ENCODE measurements around the gene GJA1. TPM values are rescaled to one million over a fixed set of nuclear protein-coding genes. Genes with fewer than 3 reads are reported as not detected.
"Not testable (repeated sequence)": the region's sequence is repeated elsewhere in the genome, so short reads cannot be mapped to it uniquely, and the experiment has no call there.

Gene GJA1
- total RNA-seq, 1 donor from 2014 or later, result 299 TPM

GRCh38 chr6:121426686-121427085 lies 8.8 kb upstream of the GJA1 start:
- Histone ChIP-seq H3K36me3 (ENCODE audit: control insufficient read depth, insufficient read depth, low read length) (no peaks in the 10 kb centered on the region), H3K27me3 (ENCODE audit: control insufficient read depth, insufficient read depth, low read length) (no peaks in the 10 kb centered on the region), H3K4me3 (ENCODE audit: low read depth, low read length) (no peak overlapping the region)
- TF ChIP-seq CTCF (IDR thresholded peaks at IDR 0.05; ENCODE audit: insufficient read depth, low read length, poor library complexity, severe bottlenecking), result no peak
- no peak for DNase-seq (ENCODE audit: low read depth)

- Histone ChIP-seq H3K36me3 (ENCODE audit: control insufficient read depth, insufficient read depth, low read length) (no peaks in the 10 kb centered on the region), H3K27me3 (ENCODE audit: control insufficient read depth, insufficient read depth, low read length) (no peaks in the 10 kb centered on the region), H3K4me3 (ENCODE audit: low read depth, low read length) (no peak overlapping the region)
- DNase-seq (ENCODE audit: low read depth), result no peak
- TF ChIP-seq CTCF (IDR thresholded peaks at IDR 0.05; ENCODE audit: insufficient read depth, low read length, poor library complexity, severe bottlenecking), result no peak
Measured at GRCh38 chr6:121428872-121429756, 6.3 kb upstream of the GJA1 start.

- DNase-seq (ENCODE audit: low read depth), result no peak
- H3K4me3 ChIP-seq (ENCODE audit: low read depth, low read length), result no peak overlapping the region
- TF ChIP-seq CTCF (IDR thresholded peaks at IDR 0.05; ENCODE audit: insufficient read depth, low read length, poor library complexity, severe bottlenecking), result peak; percentile 50
- H3K27me3 ChIP-seq (ENCODE audit: control insufficient read depth, insufficient read depth, low read length), result no peaks in the 10 kb centered on the region
- H3K36me3 ChIP-seq (ENCODE audit: control insufficient read depth, insufficient read depth, low read length), result no peaks in the 10 kb centered on the region
Measured at GRCh38 chr6:121430514-121431460, 4.7 kb upstream of the GJA1 start.

GRCh38 chr6:121431776-121432175 lies 3.7 kb upstream of the GJA1 start:
- H3K27me3 ChIP-seq (ENCODE audit: control insufficient read depth, insufficient read depth, low read length); H3K4me3 ChIP-seq (ENCODE audit: low read depth, low read length); DNase-seq (ENCODE audit: low read depth); H3K36me3 ChIP-seq (ENCODE audit: control insufficient read depth, insufficient read depth, low read length): not testable (repeated sequence)

- Histone ChIP-seq H3K27me3 (ENCODE audit: control insufficient read depth, insufficient read depth, low read length) (no peaks in the 10 kb centered on the region), H3K4me3 (ENCODE audit: low read depth, low read length) (no peak overlapping the region), H3K36me3 (ENCODE audit: control insufficient read depth, insufficient read depth, low read length) (no peaks in the 10 kb centered on the region)
- no peak for TF ChIP-seq CTCF (IDR thresholded peaks at IDR 0.05; ENCODE audit: insufficient read depth, low read length, poor library complexity, severe bottlenecking)
- no peak for DNase-seq (ENCODE audit: low read depth)
Measured at GRCh38 chr6:121434037-121434770, 1.2 kb upstream of the GJA1 start.

All from kidney epithelial cell (primary cell).